A673 (cell line): ENCODE results near the gene ALDOB. TPM values are rescaled to one million over a fixed set of nuclear protein-coding genes. Genes with fewer than 3 reads are reported as not detected.

Source experiments
- BruUV-seq: library from RNA; stranded (reverse); fragments of 400-500 nt; replicated peaks from 2 replicates; lab custom pipeline; 2021; lab: Mats Ljungman, UMichigan
- CTCF ChIA-PET: fragments of 300-600 bp; sonication (Branson Sonifier 250); formaldehyde crosslinking; loops from one replicate; lab custom pipeline; 2022; ENCODE audit warnings: antibody characterized with exemption; lab: Charles Lee
- POLR2A ChIA-PET: fragments of 300-600 bp; sonication (Branson Sonifier 250); formaldehyde crosslinking; loops from one replicate; lab custom pipeline; 2022; ENCODE audit warnings: antibody characterized with exemption; ENCODE audit not compliant: low non-redundant PET; lab: Charles Lee
- DNase-seq: peaks from one replicate; pipeline ENCODE4 v3.0.0-alpha.2; 2015; ENCODE audit warnings: low spot score
- H3K27ac ChIP-seq: fragments of 200-600 bp; sonication (generic); 2 replicates; pipeline ENCODE4 v1.5.1; 2016; ENCODE audit warnings: mixed run types, low read depth, mild to moderate bottlenecking, mixed read lengths, antibody characterized with exemption, low read length; ENCODE audit not compliant: poor library complexity, severe bottlenecking
- H3K27me3 ChIP-seq: fragments of 200-600 bp; sonication (generic); replicated peaks from 2 replicates; pipeline ENCODE4 v1.6.1; 2017; ENCODE audit warnings: mixed run types, low read depth, mild to moderate bottlenecking, mixed read lengths, antibody characterized with exemption, low read length; ENCODE audit not compliant: insufficient read depth, poor library complexity
- H3K36me3 ChIP-seq: fragments of 200-600 bp; sonication (generic); 2 replicates; pipeline ENCODE4 v1.6.1; 2016; ENCODE audit warnings: mixed run types, mild to moderate bottlenecking, mixed read lengths, antibody characterized with exemption, low read length; ENCODE audit not compliant: insufficient read depth, poor library complexity, severe bottlenecking
- H3K4me1 ChIP-seq: fragments of 200-600 bp; sonication (generic); 2 replicates; pipeline ENCODE4 v1.6.1; 2017; ENCODE audit warnings: mixed run types, mild to moderate bottlenecking, mixed read lengths, antibody characterized with exemption, low read length; ENCODE audit not compliant: insufficient read depth, poor library complexity, severe bottlenecking
- H3K4me3 ChIP-seq: fragments of 200-600 bp; sonication (generic); 2 replicates; pipeline ENCODE4 v1.5.1; 2016; ENCODE audit warnings: low read depth, mixed run types, mild to moderate bottlenecking, mixed read lengths, low read length; ENCODE audit not compliant: poor library complexity, severe bottlenecking
- H3K9me3 ChIP-seq: fragments of 200-600 bp; sonication (generic); 2 replicates; pipeline ENCODE4 v1.6.1; 2016; ENCODE audit warnings: mixed run types, low read depth, mild to moderate bottlenecking, mixed read lengths, antibody characterized with exemption, low read length; ENCODE audit not compliant: poor library complexity, severe bottlenecking
- EZH2 ChIP-seq: fragments of 200-600 bp; sonication (generic); IDR thresholded peaks from 2 replicates; pipeline ENCODE4 v1.6.1; 2017; ENCODE audit warnings: borderline replicate concordance, low read depth, mild to moderate bottlenecking, mixed read lengths, antibody characterized with exemption, low read length; ENCODE audit not compliant: poor library complexity, severe bottlenecking
- intact Hi-C: fragments of 100-400 bp; cut with micrococcal nuclease; formaldehyde crosslinking; loops from one replicate; pipeline ENCODE4 v1.10.0; 2022; ENCODE audit not compliant: unreplicated experiment
- total RNA-seq: library from RNA; stranded (reverse); gene quantifications from 2 replicates; pipeline ENCODE4 v1.2.3, GENCODE V29; 2021
- TF ChIP-seq, protein P1 (sequence below): fragments of 300-800, 200-600 bp; sonication (generic); conservative IDR thresholded peaks from 2 replicates; pipeline ENCODE4 v1.5.1; 2017; ENCODE audit warnings: low read depth, mild to moderate bottlenecking, antibody characterized with exemption, low read length, moderate library complexity, mixed read lengths

The ALDOB gene
- total RNA-seq, 1 experiment from 2014 or later, result not detected

DNA sequence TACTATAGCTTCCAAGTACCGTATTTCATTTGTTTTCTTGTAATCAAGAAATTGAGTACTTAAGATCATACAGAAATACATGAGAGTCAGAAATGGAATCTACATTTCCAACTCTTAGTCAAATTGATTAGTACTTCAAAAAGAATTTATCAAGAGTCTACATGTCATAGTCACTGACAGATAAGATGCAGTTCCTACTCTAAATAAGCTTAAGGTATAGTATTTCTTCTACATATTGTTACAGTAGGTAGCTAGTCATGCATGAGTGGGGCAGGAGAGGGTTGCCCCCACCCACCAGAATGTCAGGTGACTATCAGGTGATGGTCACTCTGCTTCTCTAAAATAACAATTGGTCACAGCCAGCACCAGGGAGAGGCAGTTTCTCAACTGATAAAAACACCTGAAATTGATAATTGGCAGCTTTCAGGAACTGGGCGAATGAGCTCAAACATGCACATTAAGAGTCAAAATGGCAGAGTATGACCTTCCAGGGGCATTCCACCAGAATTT lies 53.7 kb downstream of the ALDOB start:
- H3K4me3 ChIP-seq, result no peak overlapping the region
- no peaks in the 10 kb centered on the region for H3K4me1 ChIP-seq
- ChIA-PET CTCF (interaction anchor here (0.6 kb wide), 1 partner anchor 265 kb away, joined by 4 read pairs; no protein-coding TSS in a partner anchor), POLR2A (no interaction called here)
- intact Hi-C loops, result loop anchor here (10.0 kb wide), 1 partner anchor 667 kb away; no protein-coding TSS in a partner anchor
- H3K36me3 ChIP-seq, result no peaks in the 10 kb centered on the region
- no TSS peak for BruUV-seq
- no peak for DNase-seq
- no peaks in the 10 kb centered on the region for H3K27me3 ChIP-seq
- TF ChIP-seq EZH2, result no peak
- TF ChIP-seq, protein P1, sequence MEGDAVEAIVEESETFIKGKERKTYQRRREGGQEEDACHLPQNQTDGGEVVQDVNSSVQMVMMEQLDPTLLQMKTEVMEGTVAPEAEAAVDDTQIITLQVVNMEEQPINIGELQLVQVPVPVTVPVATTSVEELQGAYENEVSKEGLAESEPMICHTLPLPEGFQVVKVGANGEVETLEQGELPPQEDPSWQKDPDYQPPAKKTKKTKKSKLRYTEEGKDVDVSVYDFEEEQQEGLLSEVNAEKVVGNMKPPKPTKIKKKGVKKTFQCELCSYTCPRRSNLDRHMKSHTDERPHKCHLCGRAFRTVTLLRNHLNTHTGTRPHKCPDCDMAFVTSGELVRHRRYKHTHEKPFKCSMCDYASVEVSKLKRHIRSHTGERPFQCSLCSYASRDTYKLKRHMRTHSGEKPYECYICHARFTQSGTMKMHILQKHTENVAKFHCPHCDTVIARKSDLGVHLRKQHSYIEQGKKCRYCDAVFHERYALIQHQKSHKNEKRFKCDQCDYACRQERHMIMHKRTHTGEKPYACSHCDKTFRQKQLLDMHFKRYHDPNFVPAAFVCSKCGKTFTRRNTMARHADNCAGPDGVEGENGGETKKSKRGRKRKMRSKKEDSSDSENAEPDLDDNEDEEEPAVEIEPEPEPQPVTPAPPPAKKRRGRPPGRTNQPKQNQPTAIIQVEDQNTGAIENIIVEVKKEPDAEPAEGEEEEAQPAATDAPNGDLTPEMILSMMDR, result no peak
- no peak overlapping the region for H3K27ac ChIP-seq
- no peaks in the 10 kb centered on the region for H3K9me3 ChIP-seq

DNA sequence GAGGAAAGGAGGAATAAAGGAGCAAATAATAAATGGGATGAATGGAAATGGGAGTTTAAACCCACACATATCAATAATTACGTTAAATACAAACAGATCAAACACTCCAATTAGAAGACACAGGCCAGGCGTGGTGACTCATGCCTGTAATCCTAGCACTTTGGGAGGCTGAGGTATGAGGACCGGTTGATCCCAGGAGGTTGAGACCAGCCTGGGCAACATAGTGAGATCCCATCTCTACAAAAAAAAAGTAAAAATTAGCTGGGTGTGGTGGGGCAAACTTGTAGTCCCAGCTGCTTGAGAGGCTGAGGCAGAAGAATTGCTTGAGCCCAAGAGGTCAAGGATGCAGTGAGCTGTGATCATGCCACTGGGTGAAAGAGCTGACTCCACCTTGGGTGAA lies 54.5 kb downstream of the ALDOB start:
- H3K27me3 ChIP-seq, result no peaks in the 10 kb centered on the region
- no peak overlapping the region for H3K27ac ChIP-seq
- H3K9me3 ChIP-seq, result no peaks in the 10 kb centered on the region
- H3K36me3 ChIP-seq, result no peaks in the 10 kb centered on the region
- no TSS peak for BruUV-seq
- no peaks in the 10 kb centered on the region for H3K4me1 ChIP-seq
- ChIA-PET POLR2A (no interaction called here), CTCF (interaction anchor here (0.6 kb wide), 1 partner anchor 264 kb away, joined by 4 read pairs; no protein-coding TSS in a partner anchor)
- H3K4me3 ChIP-seq, result no peak overlapping the region
- intact Hi-C loops, result loop anchor here (10.0 kb wide), 1 partner anchor 666 kb away; no protein-coding TSS in a partner anchor
- TF ChIP-seq, protein P1, result no peak
- TF ChIP-seq EZH2, result no peak
- DNase-seq, result no peak

DNA sequence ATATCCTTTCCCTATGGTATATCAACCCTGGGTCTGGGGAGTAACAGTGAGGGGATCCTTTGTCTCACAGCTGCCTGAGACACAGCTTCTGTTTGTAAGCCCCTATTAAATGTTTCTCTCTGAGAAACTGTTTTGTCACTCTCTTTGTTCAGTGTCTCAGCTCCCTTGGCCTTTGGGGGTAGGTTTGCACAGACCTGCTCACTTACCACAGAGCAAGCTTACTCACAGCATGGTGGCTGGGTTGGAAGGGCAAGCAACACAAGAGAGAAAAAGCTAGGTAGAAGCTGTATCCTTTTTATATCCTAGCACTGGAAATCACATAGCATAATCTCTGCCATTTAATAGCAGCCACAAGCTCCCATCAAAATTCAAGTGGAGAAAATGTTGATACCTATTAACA lies 55.3 kb downstream of the ALDOB start:
- H3K4me1 ChIP-seq, result no peaks in the 10 kb centered on the region
- intact Hi-C loops, result loop anchor here (10.0 kb wide), 1 partner anchor 665 kb away; no protein-coding TSS in a partner anchor
- H3K27ac ChIP-seq, result no peak overlapping the region
- no TSS peak for BruUV-seq
- H3K9me3 ChIP-seq, result no peaks in the 10 kb centered on the region
- H3K27me3 ChIP-seq, result no peaks in the 10 kb centered on the region
- TF ChIP-seq, protein P1, result no peak
- no peak for TF ChIP-seq EZH2
- DNase-seq, result no peak
- H3K4me3 ChIP-seq, result no peak overlapping the region
- no peaks in the 10 kb centered on the region for H3K36me3 ChIP-seq
- CTCF ChIA-PET, result no interaction called here
- POLR2A ChIA-PET, result no interaction called here
